ENCODE results near the gene ZFYVE28.
A peak's percentile ranks its signal among the peaks of the same experiment; 100 is the strongest.
"Not testable (repeated sequence)": the region's sequence is repeated elsewhere in the genome, so short reads cannot be mapped to it uniquely, and the experiment has no call there.

The ZFYVE28 gene

GRCh38 chr4:2283199-2283711 lies 135.2 kb downstream of the ZFYVE28 start:
- no peak for DNase-seq

DNA sequence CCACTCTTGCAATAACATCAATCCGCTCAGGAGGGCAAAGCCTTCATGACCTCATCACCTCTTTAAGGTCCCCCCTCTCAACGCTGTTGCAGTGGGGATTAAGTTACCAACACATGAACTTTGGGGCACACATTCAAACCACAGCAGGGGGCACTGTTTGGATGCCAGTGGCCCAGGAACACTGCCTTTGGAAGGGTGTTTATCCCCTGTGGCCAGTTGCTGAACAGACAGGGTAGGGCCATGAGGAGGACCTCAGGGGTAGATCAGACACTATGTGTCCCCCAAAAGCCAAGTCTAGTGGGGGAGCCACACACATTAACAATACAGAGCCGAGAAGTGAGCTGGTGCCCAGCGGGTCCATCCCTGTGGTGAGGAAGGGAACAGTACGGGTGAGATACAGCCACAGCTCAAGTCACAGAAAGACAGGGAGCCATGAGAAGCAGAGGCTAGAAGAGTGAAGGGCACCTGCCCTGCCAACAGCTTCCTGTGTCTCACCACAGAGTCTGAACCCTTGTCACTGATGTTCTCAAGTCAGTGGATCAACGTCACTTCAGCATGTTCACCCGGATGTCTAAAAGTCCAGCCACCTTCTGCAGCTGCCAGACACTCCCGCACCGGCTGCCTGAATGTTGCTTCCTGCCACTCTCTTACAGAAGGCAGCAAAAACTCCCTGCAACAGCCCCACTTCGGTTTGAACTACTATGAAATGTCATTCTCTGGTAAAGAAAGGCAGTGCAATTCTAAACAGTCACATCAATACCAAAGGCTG lies 136.7 kb downstream of the ZFYVE28 start:
- no peak for DNase-seq

GRCh38 chr4:2280531-2281300 lies 137.7 kb downstream of the ZFYVE28 start:
- DNase-seq = no peak

DNA sequence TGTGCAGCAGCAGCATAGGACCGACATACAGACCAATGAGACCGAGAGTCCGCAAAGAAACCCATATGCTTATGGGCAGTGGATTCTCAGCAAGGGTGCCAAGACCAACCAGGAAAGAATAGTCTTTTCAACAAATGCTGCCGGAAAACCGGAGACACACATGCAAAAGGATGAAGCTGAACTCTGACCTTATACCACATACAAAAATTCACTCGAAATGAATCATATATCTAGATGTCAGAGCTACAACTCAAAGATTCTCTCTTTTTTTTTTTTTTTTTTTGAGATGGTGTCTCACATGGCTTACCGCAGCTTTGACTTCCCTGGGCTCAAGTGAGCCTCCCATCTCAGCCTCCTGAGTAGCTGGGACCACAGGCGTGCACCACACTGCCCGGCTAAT lies 140.5 kb downstream of the ZFYVE28 start:
- DNase-seq = no peak

DNA sequence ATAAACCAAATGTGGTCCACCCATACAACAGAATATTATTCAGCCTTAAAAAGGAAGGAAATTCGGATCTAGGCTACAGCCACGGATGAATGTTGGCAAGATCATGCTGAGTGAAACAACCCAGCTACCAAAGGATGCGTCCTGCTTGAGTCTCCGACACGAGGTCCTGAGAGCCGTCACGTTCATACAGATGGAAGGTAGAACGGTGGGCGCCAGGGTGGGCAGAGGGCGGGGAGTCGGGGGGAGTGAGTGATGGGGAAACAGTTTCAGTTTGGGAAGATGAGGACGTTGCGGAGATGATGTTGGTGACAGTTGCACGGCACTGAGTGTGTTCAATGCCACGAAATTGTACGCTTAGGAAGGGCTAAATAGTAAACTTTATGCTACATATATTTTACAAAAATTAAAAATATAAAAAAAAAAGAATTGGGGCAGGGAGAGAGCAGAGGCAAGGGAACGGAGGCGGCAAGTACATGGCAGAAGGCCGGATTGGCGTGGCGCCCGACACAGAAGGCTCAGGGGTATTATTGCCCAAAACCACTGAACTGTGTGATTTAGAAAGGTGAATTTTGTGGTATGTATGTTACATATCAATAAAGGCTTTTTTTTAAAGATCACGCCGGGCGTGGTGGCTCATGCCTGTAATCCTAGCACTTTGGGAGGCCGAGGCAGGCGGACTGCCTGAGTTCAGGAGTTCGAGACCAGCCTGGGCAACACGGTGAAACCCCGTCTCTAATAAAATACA lies 141.7 kb downstream of the ZFYVE28 start:
- peak; percentile 22 for DNase-seq

DNA sequence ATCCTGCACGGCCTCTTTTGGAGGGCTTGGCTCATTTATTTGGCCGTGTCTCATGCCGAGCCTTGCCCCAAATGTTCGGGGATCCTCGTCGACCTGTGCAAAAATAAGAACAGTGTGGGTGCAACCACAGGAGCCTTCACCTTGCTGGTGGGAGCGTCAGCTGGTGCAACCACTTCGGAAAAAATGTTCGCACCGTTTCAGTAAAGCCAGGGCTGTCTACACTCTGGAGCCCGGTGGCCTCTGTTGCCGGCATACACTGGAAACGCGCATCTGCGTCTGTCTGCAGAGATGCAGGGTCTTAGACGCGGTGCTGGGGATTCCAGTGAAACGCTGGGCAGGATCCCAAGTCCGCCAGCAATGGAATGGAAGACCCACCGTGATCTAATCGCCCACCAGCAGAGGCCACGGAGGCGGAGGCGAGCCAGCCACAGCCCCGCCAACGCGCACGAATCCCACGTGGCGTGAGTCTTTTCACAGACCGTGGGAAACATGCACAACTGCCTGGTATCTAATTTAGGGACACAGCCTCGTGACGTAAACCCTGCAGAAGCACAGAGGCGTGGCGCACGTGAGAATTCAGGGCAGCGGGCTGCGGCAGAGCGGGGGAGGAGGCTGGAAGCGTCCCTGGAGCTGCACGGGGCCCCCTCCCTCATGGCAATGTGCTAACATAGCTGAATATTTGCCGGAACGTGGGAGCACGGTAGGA lies 142.7 kb downstream of the ZFYVE28 start:
- DNase-seq = no peak

GRCh38 chr4:2275044-2275397 lies 143.4 kb downstream of the ZFYVE28 start:
- DNase-seq = not testable (repeated sequence)

- DNase-seq = no peak
These were observed 144.0 kb downstream of the ZFYVE28 start for GRCh38 chr4:2274320-2275043.

DNA sequence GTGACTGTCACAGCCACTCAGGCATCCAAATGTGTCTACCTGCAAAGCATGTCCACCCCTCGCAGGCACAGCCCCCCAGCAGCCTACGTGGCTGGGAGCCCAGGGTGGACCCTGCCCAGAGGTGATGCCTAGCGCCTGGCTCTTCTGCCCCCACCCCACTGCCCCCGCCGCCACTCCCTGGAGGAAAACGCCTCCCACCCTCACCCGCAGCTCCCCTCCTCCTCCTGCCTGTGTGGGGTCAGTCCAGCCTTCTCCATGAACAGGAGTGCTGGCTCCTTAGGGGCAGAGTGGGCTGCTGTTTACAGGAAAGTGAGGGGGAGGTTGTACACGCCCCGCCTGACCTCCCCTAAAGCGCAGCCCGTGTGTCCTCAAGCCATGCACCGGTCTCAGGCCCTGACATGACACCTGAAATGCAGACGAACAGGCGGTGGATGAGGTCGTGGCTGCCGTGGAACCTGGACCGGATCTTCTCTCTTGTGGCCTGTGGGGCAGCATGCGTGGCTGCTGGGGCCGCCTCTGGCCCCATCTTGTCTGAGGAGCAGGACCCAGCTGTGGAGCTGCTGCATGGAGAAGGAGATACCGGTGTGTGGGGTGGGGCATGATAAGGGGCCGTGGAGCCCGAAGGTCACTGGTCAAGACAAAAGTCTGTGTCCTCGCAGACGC lies 144.7 kb downstream of the ZFYVE28 start:
- no peak for DNase-seq

DNA sequence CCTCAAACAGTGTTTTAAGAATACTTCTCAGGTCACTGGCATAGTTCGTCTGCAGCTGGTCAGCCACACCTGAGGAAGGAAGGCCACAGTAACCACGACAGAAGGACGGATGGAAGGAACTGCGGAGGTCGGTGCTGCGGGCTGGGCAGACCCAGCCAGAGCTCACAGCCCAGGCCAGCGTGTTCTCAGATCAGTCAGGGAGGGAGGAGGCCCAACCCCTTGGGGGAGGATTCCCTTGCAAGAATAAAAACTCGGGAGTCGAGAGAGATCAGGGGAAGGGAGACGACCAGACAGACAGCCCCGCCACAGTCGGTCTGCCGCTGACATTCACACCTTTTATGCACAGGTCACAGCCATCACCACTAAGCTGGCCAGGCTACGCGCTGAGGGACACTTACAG lies 145.2 kb downstream of the ZFYVE28 start:
- no peak for DNase-seq

DNA sequence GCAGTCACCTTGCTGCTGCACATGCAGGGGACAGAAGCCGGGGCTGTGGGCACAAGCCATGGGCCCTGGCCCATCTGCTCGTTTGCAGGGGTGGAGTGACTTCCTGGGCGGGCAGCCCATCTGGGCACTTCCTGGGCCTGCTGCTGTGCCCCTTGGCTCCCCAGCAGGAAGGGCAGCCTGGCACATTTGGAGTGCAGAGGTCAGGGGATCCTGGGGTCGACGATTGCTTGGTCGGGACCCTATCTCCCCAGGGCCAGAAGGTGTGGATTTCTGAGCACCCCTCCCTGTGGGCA lies 145.7 kb downstream of the ZFYVE28 start:
- DNase-seq = no peak

- DNase-seq = no peak
These were observed 146.2 kb downstream of the ZFYVE28 start for GRCh38 chr4:2272026-2272827.

DNA sequence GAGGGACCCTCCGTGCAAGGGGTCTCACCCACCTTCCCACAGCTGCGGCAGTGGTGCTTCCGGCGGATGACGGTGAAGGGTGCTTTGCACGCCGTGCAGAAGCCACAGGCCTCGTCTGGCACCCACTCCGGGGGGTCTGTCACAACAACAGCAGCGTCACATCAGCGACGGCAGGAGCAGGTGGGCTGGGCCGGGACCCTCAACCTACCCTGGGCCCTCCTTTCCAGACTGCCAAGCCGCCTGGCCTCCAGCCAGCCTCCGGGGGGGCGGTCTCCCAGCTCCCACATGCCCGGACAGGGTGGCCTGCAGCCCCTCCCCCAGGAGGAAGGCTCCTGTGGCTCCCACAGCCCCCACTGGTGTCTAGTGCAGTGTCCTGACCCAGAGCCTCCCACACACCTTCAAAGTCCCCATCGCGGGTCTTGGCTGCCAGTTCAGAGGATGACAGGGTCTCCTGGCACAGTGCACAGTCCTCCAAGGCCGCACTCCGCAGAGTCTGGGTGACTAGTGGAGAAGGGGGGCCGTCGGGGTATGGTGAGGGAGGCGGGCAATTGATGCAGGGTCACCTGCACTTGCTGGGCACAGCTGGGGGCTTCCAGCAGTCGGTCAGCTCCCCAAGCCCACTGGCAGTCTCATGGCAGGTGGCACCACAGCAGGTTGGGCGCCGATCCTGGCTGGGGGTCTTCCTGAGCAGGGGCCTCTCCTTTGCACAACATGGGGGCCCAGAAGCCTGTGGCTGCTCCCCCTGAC lies 147.0 kb downstream of the ZFYVE28 start:
- DNase-seq = no peak

DNA sequence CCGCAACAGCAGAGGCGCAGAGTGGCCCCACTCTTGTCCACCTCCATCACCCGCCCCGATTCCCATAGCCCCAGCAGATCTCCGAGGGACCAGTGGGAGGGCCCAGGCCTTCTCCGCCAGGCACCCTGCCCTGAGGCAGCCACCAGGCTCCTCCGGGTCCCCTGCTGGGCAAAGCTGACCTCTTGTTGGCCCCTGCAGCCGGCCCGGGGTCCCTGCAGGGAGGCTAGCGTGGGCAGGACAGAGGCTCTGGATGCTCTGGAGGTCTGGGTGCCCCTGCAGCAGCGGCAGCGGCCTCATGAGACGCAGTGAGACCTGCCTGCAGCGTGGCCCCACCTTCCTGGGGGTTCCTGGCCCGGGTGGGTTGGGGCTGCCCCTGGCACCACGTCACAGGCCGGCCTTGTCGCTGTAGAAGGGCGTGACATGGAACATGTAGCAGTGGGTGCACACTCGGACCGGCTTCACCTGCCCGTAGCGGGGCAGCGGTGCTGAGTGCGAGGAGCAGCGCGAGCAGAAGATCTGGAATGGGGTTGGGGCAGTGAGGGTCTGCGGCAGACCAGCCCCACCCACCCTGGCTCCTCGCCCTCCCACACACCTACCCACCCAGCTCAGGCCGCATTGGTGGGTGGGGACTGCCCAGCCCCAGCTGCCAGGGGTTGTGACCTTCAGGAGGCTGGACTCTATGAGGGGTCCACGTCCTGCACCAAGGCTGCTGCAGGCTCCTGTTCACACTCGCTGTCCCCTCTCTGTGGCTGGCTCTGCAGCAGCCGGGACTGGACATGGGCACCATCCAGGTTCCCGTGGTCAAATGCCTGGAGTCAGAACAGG lies 147.9 kb downstream of the ZFYVE28 start:
- no peak for DNase-seq

DNA sequence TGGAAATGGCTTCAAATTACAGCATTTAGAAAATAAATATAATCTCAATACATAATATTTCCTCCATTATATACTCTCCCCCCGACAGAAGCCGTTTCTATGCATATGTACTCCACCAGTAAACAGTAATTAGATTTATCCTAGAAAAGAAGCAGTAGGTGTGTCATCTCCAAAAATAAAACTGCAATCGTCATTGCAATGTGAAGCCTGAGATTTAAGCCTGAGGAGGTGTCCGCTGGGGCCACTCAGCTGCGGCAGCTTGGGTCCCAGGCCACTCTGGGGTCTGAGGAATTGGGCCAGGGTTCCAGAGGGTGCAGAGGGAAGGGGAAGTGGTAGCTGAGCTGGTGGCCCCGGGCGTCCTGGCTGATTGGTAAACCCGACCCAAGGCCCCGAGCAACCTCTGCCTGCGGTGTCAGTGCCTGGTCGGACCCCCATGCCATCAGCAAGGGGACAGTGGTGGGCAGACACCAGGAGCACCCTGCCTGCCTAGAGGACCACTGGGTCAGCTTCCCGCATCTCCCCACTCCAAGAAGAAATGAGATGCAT lies 148.8 kb downstream of the ZFYVE28 start:
- DNase-seq = no peak

GRCh38 chr4:2269206-2269531 lies 149.3 kb downstream of the ZFYVE28 start:
- DNase-seq = no peak

GRCh38 chr4:2268357-2269205 lies 149.9 kb downstream of the ZFYVE28 start:
- DNase-seq = no peak

DNA sequence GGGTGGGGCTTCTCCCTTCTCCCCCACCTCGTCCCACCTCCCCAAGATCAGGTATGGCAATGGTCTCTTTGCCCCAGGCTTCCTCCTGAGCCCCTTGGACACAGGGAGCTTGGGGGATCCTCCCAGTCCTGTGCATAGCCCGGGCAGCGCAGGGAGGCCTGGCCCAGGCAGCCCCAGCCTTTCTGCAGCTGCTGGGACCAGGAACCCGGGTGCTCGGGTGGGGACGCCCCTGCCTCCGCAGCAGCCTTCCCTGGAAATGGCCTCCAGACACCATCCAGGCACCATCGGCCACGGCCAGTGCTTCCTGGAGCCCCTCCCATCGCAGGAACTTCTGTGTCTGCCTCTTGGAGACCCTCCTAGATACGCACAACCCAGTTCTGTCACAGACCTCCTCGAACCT lies 150.6 kb downstream of the ZFYVE28 start:
- no peak for DNase-seq

Data from NCI-H2171 (cell line).